H1 (cell line): ENCODE data around the gene FMNL2. TPM values are rescaled to one million over a fixed set of nuclear protein-coding genes. Genes with fewer than 3 reads are reported as not detected.

Experiments used
- CTCF ChIA-PET: fragments of 300-600 bp; sonication (Branson Sonifier 250); formaldehyde crosslinking; loops from one replicate; lab custom pipeline; 2021; ENCODE audit not compliant: partially characterized antibody; lab: Charles Lee
- POLR2A ChIA-PET: fragments of 300-600 bp; sonication (Branson Sonifier 250); formaldehyde crosslinking; loops from one replicate; lab custom pipeline; 2021; ENCODE audit warnings: inconsistent platforms; ENCODE audit not compliant: partially characterized antibody; lab: Charles Lee
- DNase-seq, 2 experiments: peaks; one replicate each; pipeline versions ENCODE4 v3.0.0 to v3.0.0-alpha.2; 2010 to 2022; ENCODE audit warnings: low spot score in 2 of 2, low read depth in 1 of 2, mixed read lengths in 1 of 2
- FAIRE-seq: peaks from 2 replicates; lab custom pipeline; 2011; peaks lifted over from hg19 to GRCh38; lab: Jason Lieb, UNC
- H2AFZ ChIP-seq: 2 replicates; pipeline ENCODE4 v1.8.1; 2012; ENCODE audit warnings: low read length, inconsistent platforms
- H2AK5ac ChIP-seq: 2 replicates; pipeline ENCODE4 v1.6.1; 2013; ENCODE audit warnings: low read depth, low read length
- H2BK120ac ChIP-seq: replicated peaks from 2 replicates; pipeline ENCODE3; 2013; ENCODE audit warnings: low read depth, low read length, inconsistent platforms
- H2BK12ac ChIP-seq: 2 replicates; pipeline ENCODE4 v1.6.1; 2013; ENCODE audit warnings: low read depth, low read length
- H2BK15ac ChIP-seq: 2 replicates; pipeline ENCODE4 v1.6.1; 2013; ENCODE audit warnings: low read length
- H2BK20ac ChIP-seq: 2 replicates; pipeline ENCODE4 v1.6.1; 2013; ENCODE audit warnings: low read length
- H2BK5ac ChIP-seq: 2 replicates; pipeline ENCODE4 v1.6.1; 2013; ENCODE audit warnings: low read depth, low read length
- H3K14ac ChIP-seq: 2 replicates; pipeline ENCODE4 v1.6.1; 2013; ENCODE audit warnings: inconsistent platforms; ENCODE audit not compliant: insufficient read length
- H3K18ac ChIP-seq: 2 replicates; pipeline ENCODE4 v1.6.1; 2013; ENCODE audit warnings: low read length; ENCODE audit errors: extremely low read depth
- H3K23ac ChIP-seq: 2 replicates; pipeline ENCODE4 v1.6.1; 2013; ENCODE audit warnings: inconsistent platforms; ENCODE audit not compliant: insufficient read length
- H3K23me2 ChIP-seq: 2 replicates; pipeline ENCODE4 v1.6.1; 2013; ENCODE audit warnings: low read depth, low read length
- H3K27ac ChIP-seq: 2 replicates; pipeline ENCODE4 v1.6.1; 2011; ENCODE audit warnings: low read depth, low read length, inconsistent platforms
- H3K27me3 ChIP-seq, 4 experiments: replicated peaks in 1 of 4; 1 replicate in 1 of 4; 2 replicates in 3 of 4; pipeline versions ENCODE4 v1.6.1 to v1.8.1; 2011 to 2013; ENCODE audit warnings: low read length in 3 of 4, mild to moderate bottlenecking in 3 of 4, inconsistent platforms in 2 of 4, mixed read lengths in 2 of 4, moderate library complexity in 1 of 4; ENCODE audit not compliant: control insufficient read depth in 3 of 4, insufficient read depth in 3 of 4; ENCODE audit errors: extremely low read depth in 1 of 4
- H3K36me3 ChIP-seq, 4 experiments: 2 replicates each; pipeline versions ENCODE4 v1.6.1 to v1.8.1; 2011 to 2013; ENCODE audit warnings: mild to moderate bottlenecking in 4 of 4, low read length in 3 of 4, moderate library complexity in 2 of 4, control low read depth in 1 of 4, inconsistent platforms in 1 of 4; ENCODE audit not compliant: insufficient read depth in 4 of 4, control insufficient read depth in 2 of 4
- H3K4ac ChIP-seq: replicated peaks from 2 replicates; pipeline ENCODE3; 2013; ENCODE audit warnings: low read length, low read depth, mixed read lengths, inconsistent platforms; ENCODE audit not compliant: insufficient read length
- H3K4me1 ChIP-seq, 4 experiments: replicated peaks in 1 of 4; 1 replicate in 1 of 4; 2 replicates in 3 of 4; pipeline versions ENCODE4 v1.6.1 to v1.8.1; 2011 to 2013; ENCODE audit warnings: low read length in 3 of 4, inconsistent platforms in 2 of 4, mixed read lengths in 1 of 4; ENCODE audit not compliant: insufficient read depth in 4 of 4, control insufficient read depth in 3 of 4
- H3K4me2 ChIP-seq, 2 experiments: 2 replicates each; pipeline versions ENCODE4 v1.6.1 to v1.8.1; 2011 to 2013; ENCODE audit warnings: low read depth in 2 of 2, low read length in 2 of 2, control low read depth in 1 of 2, inconsistent platforms in 1 of 2, mild to moderate bottlenecking in 1 of 2; ENCODE audit not compliant: insufficient read depth in 1 of 2
- H3K4me3 ChIP-seq, 4 experiments: fragments of 200-600, 300-600 bp in 1 of 4; sonication (generic), shearing (Covaris generic), sonication (Bioruptor Twin) in 1 of 4; 2 replicates each; pipeline versions ENCODE4 v1.5.1 to v1.8.1; 2011 to 2016; ENCODE audit warnings: low read length in 4 of 4, low read depth in 3 of 4, control low read depth in 2 of 4, inconsistent platforms in 2 of 4, mild to moderate bottlenecking in 2 of 4, mixed read lengths in 1 of 4, moderate library complexity in 1 of 4; ENCODE audit not compliant: insufficient read depth in 2 of 4; ENCODE audit errors: extremely low read depth in 1 of 4
- H3K56ac ChIP-seq: replicated peaks from 2 replicates; pipeline ENCODE3; 2013; ENCODE audit warnings: low read depth, mild to moderate bottlenecking, mixed read lengths, low read length, inconsistent platforms; ENCODE audit not compliant: insufficient read length
- H3K79me1 ChIP-seq: 2 replicates; pipeline ENCODE4 v1.6.1; 2013; ENCODE audit warnings: low read depth, low read length, control low read depth
- H3K79me2 ChIP-seq, 2 experiments: 2 replicates each; pipeline versions ENCODE4 v1.6.1 to v1.8.1; 2012 to 2013; ENCODE audit warnings: low read length in 2 of 2, mild to moderate bottlenecking in 2 of 2, inconsistent platforms in 1 of 2; ENCODE audit not compliant: insufficient read depth in 2 of 2, control insufficient read depth in 1 of 2
- H3K9ac ChIP-seq, 4 experiments: replicated peaks in 1 of 4; 1 replicate in 1 of 4; 2 replicates in 3 of 4; pipeline versions ENCODE4 v1.6.1 to v1.8.1; 2011 to 2013; ENCODE audit warnings: low read depth in 3 of 4, low read length in 3 of 4, control low read depth in 2 of 4, mild to moderate bottlenecking in 2 of 4, moderate library complexity in 2 of 4, inconsistent platforms in 1 of 4; ENCODE audit errors: extremely low read depth in 1 of 4
- H3K9me3 ChIP-seq, 2 experiments: 2 replicates each; pipeline versions ENCODE4 v1.6.1 to v1.8.1; 2012 to 2013; ENCODE audit warnings: mild to moderate bottlenecking in 2 of 2, moderate library complexity in 2 of 2, control low read depth in 1 of 2, inconsistent platforms in 1 of 2, low read depth in 1 of 2, low read length in 1 of 2, mixed read lengths in 1 of 2; ENCODE audit not compliant: insufficient read depth in 2 of 2
- H4K20me1 ChIP-seq, 2 experiments: replicated peaks in 1 of 2; 2 replicates each; pipeline versions ENCODE3 to v1.8.1; 2011 to 2013; ENCODE audit warnings: inconsistent platforms in 2 of 2, low read length in 2 of 2, mild to moderate bottlenecking in 1 of 2; ENCODE audit not compliant: insufficient read depth in 2 of 2, control insufficient read depth in 1 of 2
- H4K5ac ChIP-seq: 2 replicates; pipeline ENCODE4 v1.6.1; 2013; ENCODE audit warnings: low read length, low read depth, mixed read lengths, inconsistent platforms; ENCODE audit not compliant: insufficient read length
- H4K8ac ChIP-seq: 2 replicates; pipeline ENCODE4 v1.8.0; 2013; ENCODE audit warnings: mild to moderate bottlenecking, moderate library complexity, low read length, inconsistent platforms; ENCODE audit not compliant: insufficient read depth; ENCODE audit errors: extremely low read depth
- H4K91ac ChIP-seq: replicated peaks from 2 replicates; pipeline ENCODE3; 2013; ENCODE audit warnings: low read length, mixed read lengths, inconsistent platforms; ENCODE audit not compliant: insufficient read length
- CHD2 ChIP-seq: IDR thresholded peaks from 2 replicates; pipeline ENCODE4 v1.6.1; 2012; ENCODE audit warnings: low read length, improper control_type of control experiment
- CREB1 ChIP-seq: IDR thresholded peaks from 2 replicates; pipeline ENCODE4 v1.6.1; 2012; ENCODE audit warnings: inconsistent platforms
- HDAC2 ChIP-seq, 2 experiments: fragments of 300-600 bp in 1 of 2; sonication (generic) in 1 of 2; IDR thresholded peaks; 2 replicates each; pipeline ENCODE4 v1.6.1; 2011 to 2012; ENCODE audit warnings: low read depth in 2 of 2, low read length in 2 of 2, mild to moderate bottlenecking in 2 of 2, moderate library complexity in 2 of 2, borderline replicate concordance in 1 of 2, inconsistent platforms in 1 of 2
- KDM5A ChIP-seq: fragments of 200-600 bp; IDR thresholded peaks from 2 replicates; pipeline ENCODE4 v1.7.1; 2012; ENCODE audit warnings: mild to moderate bottlenecking, low read length, inconsistent platforms, mixed read lengths
- PHF8 ChIP-seq: fragments of 200-600 bp; sonication (generic); conservative IDR thresholded peaks from 2 replicates; pipeline ENCODE4 v1.7.1; 2012; ENCODE audit warnings: low read depth, mild to moderate bottlenecking, inconsistent platforms, low read length, moderate library complexity
- RBBP5 ChIP-seq: IDR thresholded peaks from 2 replicates; pipeline ENCODE4 v1.7.1; 2012; ENCODE audit warnings: low read depth, mild to moderate bottlenecking, inconsistent platforms, low read length, moderate library complexity, borderline replicate concordance
- SAP30 ChIP-seq: fragments of 300-600 bp; sonication (generic); IDR thresholded peaks from 2 replicates; pipeline ENCODE4 v1.7.1; 2012; ENCODE audit warnings: low read length, moderate library complexity, mild to moderate bottlenecking, inconsistent platforms; ENCODE audit not compliant: insufficient read depth, insufficient replicate concordance
- TBP ChIP-seq: IDR thresholded peaks from 2 replicates; pipeline ENCODE4 v1.6.1; 2011; ENCODE audit warnings: low read depth, low read length, improper control_type of control experiment
- TEAD4 ChIP-seq: IDR thresholded peaks from 2 replicates; pipeline ENCODE4 v1.6.1; 2012; ENCODE audit warnings: low read depth, low read length, inconsistent platforms, mixed read lengths
- WGBS, 2 experiments: shearing (Covaris generic) in 1 of 2; methylation state at CpG; one replicate each; pipeline versions ENCODE4 v1.1.6 to v1.1.7; 2013 to 2015; ENCODE audit warnings: low lambda C conversion rate in 2 of 2, mixed read lengths in 2 of 2, inconsistent platforms in 1 of 2, low coverage in 1 of 2, missing lambda C conversion rate in 1 of 2; ENCODE audit not compliant: insufficient replicate concordance in 2 of 2, insufficient coverage in 1 of 2, insufficient read length in 1 of 2; ENCODE audit errors: extremely low coverage in 1 of 2, missing lambda C conversion rate in 1 of 2; 5-methylcytosine and 5-hydroxymethylcytosine counted together
- polyA plus RNA-seq, 7 experiments: library from polyadenylated mRNA; depleted of rRNA in 3 of 7; stranded (reverse) in 5 of 7; unstranded in 2 of 7; fragments of >200 nt in 5 of 7; fragments of 200-250 nt in 2 of 7; gene quantifications; 1 replicate in 5 of 7; 2 replicates in 1 of 7; 4 replicates in 1 of 7; pipeline versions ENCODE4 v1.2.1 to v1.2.3, GENCODE V29; 2011 to 2013; ENCODE audit warnings: missing spikeins in 2 of 7, mixed read lengths in 2 of 7
- total RNA-seq: library from RNA; stranded (reverse); fragmentation: NEBNext Ultra II Directional; extraction: Animal tissue kit (Norgen Biotek cat#: 25700); gene quantifications from 2 replicates; pipeline ENCODE4 v1.2.1, GENCODE V29; 2021
- TF ChIP-seq, protein P1 (sequence below), 3 experiments: IDR thresholded peaks; 1 replicate in 2 of 3; 2 replicates in 1 of 3; pipeline versions ENCODE4 v1.5.1 to v1.6.1; 2011; ENCODE audit warnings: low read length in 3 of 3, mild to moderate bottlenecking in 3 of 3, inconsistent platforms in 2 of 3, low read depth in 1 of 3, moderate library complexity in 1 of 3; ENCODE audit not compliant: insufficient read depth in 1 of 3; ENCODE audit errors: control extremely low read depth in 1 of 3

The FMNL2 gene
- total and polyA plus RNA-seq, 2 of the 8 experiments (the other 6 are each of a cell fraction or from before 2014, with no cell fraction given): 15.5 to 45.1 TPM

DNA sequence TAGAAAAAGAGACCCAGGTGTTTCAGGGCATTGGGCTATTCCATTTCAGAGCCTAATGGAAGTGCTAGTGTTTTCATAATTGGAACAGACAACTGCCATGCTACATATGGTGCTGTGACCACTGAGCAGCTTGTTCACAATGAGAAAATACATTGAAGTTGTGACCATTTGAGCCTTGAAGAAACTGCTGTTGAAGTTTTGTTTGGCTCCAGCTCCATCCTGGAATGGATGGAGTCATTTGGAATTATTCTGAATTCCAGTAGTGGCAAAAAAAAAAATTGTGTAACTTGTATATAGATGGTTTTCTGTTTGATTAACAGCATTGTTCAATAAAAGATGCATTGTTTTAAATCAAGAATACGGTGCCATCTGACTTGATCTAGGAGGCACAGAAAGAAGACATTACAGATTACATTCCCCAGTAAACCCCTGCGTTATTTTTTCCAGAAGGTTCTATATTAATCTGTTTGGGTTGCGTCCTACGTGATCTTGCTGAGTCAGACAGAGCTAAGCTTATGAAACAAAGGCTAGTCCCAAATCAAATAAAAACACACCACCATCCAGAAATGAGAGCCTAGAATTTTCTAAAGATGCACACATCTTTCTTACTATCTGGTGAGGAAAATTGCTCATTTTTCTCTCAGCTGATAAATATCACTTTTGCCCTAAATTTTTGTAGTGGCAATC, 19.2 kb downstream of the FMNL2 start:
- Histone ChIP-seq H2BK120ac (no peak overlapping the region), H3K23me2 (no peaks in the 10 kb centered on the region), H3K36me3 (no peaks in the 10 kb centered on the region; a peak in 1 of 8 replicates), H2BK5ac (no peak overlapping the region), H3K4me2 (no peak overlapping the region), H3K9me3 (no peaks in the 10 kb centered on the region), H3K9ac (no peak overlapping the region), H4K20me1 (peaks cover 3 to 8% of the 10 kb centered on the region in 2 experiments), H2BK20ac (no peak overlapping the region), H3K23ac (no peak overlapping the region), H2BK15ac (no peak overlapping the region), H2AFZ (no peak overlapping the region), H4K5ac (no peak overlapping the region), H3K79me2 (peaks cover 0 to 76% of the 10 kb centered on the region in 2 experiments; a peak in 3 of 4 replicates), H3K27ac (no peak overlapping the region), H3K56ac (no peak overlapping the region), H4K8ac (no peak overlapping the region), H3K4ac (no peak overlapping the region), H3K18ac (no peak overlapping the region), H3K4me1 (no peaks in the 10 kb centered on the region), H3K27me3 (no peaks in the 10 kb centered on the region), H2BK12ac (no peak overlapping the region), H3K4me3 (no peak overlapping the region), H2AK5ac (no peak overlapping the region), H4K91ac (no peak overlapping the region), H3K14ac (no peak overlapping the region), H3K79me1 (peaks cover 7% of the 10 kb centered on the region)
- WGBS, 2 experiments: 97% methylated on average over 4 of the region's 4 CpGs; no CpG with 5 or more reads in 1 of the 2 experiments
- ChIA-PET POLR2A (no interaction called here), CTCF (interaction anchor here (1.8 kb wide), 1 partner anchor 12 kb away, joined by 4 read pairs; no protein-coding TSS in a partner anchor)
- DNase-seq: no peak
- FAIRE-seq: no peak
- TF ChIP-seq CHD2 (no peak), TBP (no peak), SAP30 (no peak), CREB1 (no peak), TEAD4 (no peak), HDAC2 (IDR thresholded peaks at IDR 0.05; ENCODE audit: borderline replicate concordance in 1 of 2, low read depth in 2 of 2, low read length in 2 of 2) (no peak), KDM5A (no peak), RBBP5 (no peak), PHF8 (no peak)
- TF ChIP-seq, protein P1, sequence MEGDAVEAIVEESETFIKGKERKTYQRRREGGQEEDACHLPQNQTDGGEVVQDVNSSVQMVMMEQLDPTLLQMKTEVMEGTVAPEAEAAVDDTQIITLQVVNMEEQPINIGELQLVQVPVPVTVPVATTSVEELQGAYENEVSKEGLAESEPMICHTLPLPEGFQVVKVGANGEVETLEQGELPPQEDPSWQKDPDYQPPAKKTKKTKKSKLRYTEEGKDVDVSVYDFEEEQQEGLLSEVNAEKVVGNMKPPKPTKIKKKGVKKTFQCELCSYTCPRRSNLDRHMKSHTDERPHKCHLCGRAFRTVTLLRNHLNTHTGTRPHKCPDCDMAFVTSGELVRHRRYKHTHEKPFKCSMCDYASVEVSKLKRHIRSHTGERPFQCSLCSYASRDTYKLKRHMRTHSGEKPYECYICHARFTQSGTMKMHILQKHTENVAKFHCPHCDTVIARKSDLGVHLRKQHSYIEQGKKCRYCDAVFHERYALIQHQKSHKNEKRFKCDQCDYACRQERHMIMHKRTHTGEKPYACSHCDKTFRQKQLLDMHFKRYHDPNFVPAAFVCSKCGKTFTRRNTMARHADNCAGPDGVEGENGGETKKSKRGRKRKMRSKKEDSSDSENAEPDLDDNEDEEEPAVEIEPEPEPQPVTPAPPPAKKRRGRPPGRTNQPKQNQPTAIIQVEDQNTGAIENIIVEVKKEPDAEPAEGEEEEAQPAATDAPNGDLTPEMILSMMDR (IDR thresholded peaks at IDR 0.05; ENCODE audit: control extremely low read depth in 1 of 3, insufficient read depth in 1 of 3, low read depth in 1 of 3, low read length in 3 of 3): no peak
